ENCODE measurements around the gene CEP89. TPM values are rescaled to one million over a fixed set of nuclear protein-coding genes. Genes with fewer than 3 reads are reported as not detected.

Gene CEP89
- polyA plus RNA-seq, 1 donor (not counting 4 experiments of a cell fraction or from before 2014, with no cell fraction given), result 11.2 TPM

- Histone ChIP-seq H3K79me2 (ENCODE audit: control insufficient read depth, insufficient read depth, low read length) (no peaks in the 10 kb centered on the region), H3K27ac (ENCODE audit: control insufficient read depth, insufficient read depth, low read length) (no peak overlapping the region), H3K4me3 (ENCODE audit: control insufficient read depth in 2 of 3, extremely low read depth in 1 of 3, insufficient read depth in 2 of 3, low read depth in 1 of 3, low read length in 3 of 3) (no peak overlapping the region), H3K27me3 (ENCODE audit: control insufficient read depth, extremely low read depth, insufficient read depth, low read length) (no peaks in the 10 kb centered on the region), H3K9ac (ENCODE audit: control insufficient read depth, extremely low read depth, insufficient read depth, low read length) (no peak overlapping the region), H3K9me3 (ENCODE audit: control insufficient read depth, low read depth, low read length) (no peaks in the 10 kb centered on the region), H3K4me2 (ENCODE audit: control insufficient read depth, extremely low read depth, insufficient read depth, low read depth, low read length) (no peak overlapping the region), H2AFZ (ENCODE audit: control insufficient read depth, low read length) (no peak overlapping the region), H3K9me1 (ENCODE audit: control insufficient read depth, extremely low read depth, insufficient read depth, low read length) (no peaks in the 10 kb centered on the region), H3K36me3 (ENCODE audit: control insufficient read depth in 2 of 2, extremely low read depth in 1 of 2, insufficient read depth in 2 of 2, low read length in 2 of 2) (peaks cover 0 to 2% of the 10 kb centered on the region in 2 experiments), H3K4me1 (ENCODE audit: control insufficient read depth, extremely low read depth, insufficient read depth, low read length) (no peaks in the 10 kb centered on the region), H4K20me1 (ENCODE audit: control insufficient read depth, extremely low read depth, insufficient read depth, low read length) (no peaks in the 10 kb centered on the region)
- no peak for TF ChIP-seq EZH2 (IDR thresholded peaks at IDR 0.05; ENCODE audit: low read length)
- TF ChIP-seq CTCF (optimal IDR thresholded peaks at IDR 0.05 in 1 of 3, IDR thresholded peaks at IDR 0.05 in 1 of 3, conservative IDR thresholded peaks at IDR 0.05 in 1 of 3; ENCODE audit: extremely low read depth in 1 of 3, insufficient read depth in 2 of 3, low read length in 3 of 3), result no peak
- dilution Hi-C loops (cut with MboI; ENCODE audit: extremely low pct_ligation_motif_present, low sequenced_read_pairs), result loop anchor here (25.0 kb wide), 1 partner anchor 93 kb away; no protein-coding TSS in a partner anchor
- FAIRE-seq (no peak), DNase-seq (ENCODE audit: low read depth, low spot score) (no peak)
Observed at GRCh38 chr19:32880622-32881021, 91.1 kb downstream of the CEP89 start.

GRCh38 chr19:32879741-32880140, 92.0 kb downstream of the CEP89 start:
- peaks cover 0 to 2% of the 10 kb centered on the region in 2 experiments for H3K36me3 ChIP-seq (ENCODE audit: control insufficient read depth in 2 of 2, extremely low read depth in 1 of 2, insufficient read depth in 2 of 2, low read length in 2 of 2)
- H3K27ac ChIP-seq (ENCODE audit: control insufficient read depth, insufficient read depth, low read length), result no peak overlapping the region
- H3K9ac ChIP-seq (ENCODE audit: control insufficient read depth, extremely low read depth, insufficient read depth, low read length), result no peak overlapping the region
- H3K9me3 ChIP-seq (ENCODE audit: control insufficient read depth, low read depth, low read length), result no peaks in the 10 kb centered on the region
- dilution Hi-C loops (cut with MboI; ENCODE audit: extremely low pct_ligation_motif_present, low sequenced_read_pairs), result loop anchor here (25.0 kb wide), 1 partner anchor 92 kb away; no protein-coding TSS in a partner anchor
- H3K4me1 ChIP-seq (ENCODE audit: control insufficient read depth, extremely low read depth, insufficient read depth, low read length), result no peaks in the 10 kb centered on the region
- TF ChIP-seq CTCF (optimal IDR thresholded peaks at IDR 0.05 in 1 of 3, IDR thresholded peaks at IDR 0.05 in 1 of 3, conservative IDR thresholded peaks at IDR 0.05 in 1 of 3; ENCODE audit: extremely low read depth in 1 of 3, insufficient read depth in 2 of 3, low read length in 3 of 3) (no peak), EZH2 (IDR thresholded peaks at IDR 0.05; ENCODE audit: low read length) (no peak)
- FAIRE-seq (no peak), DNase-seq (ENCODE audit: low read depth, low spot score) (no peak)
- H4K20me1 ChIP-seq (ENCODE audit: control insufficient read depth, extremely low read depth, insufficient read depth, low read length), result no peaks in the 10 kb centered on the region
- no peak overlapping the region for H3K4me2 ChIP-seq (ENCODE audit: control insufficient read depth, extremely low read depth, insufficient read depth, low read depth, low read length)
- H2AFZ ChIP-seq (ENCODE audit: control insufficient read depth, low read length), result no peak overlapping the region
- H3K79me2 ChIP-seq (ENCODE audit: control insufficient read depth, insufficient read depth, low read length), result no peaks in the 10 kb centered on the region
- no peaks in the 10 kb centered on the region for H3K27me3 ChIP-seq (ENCODE audit: control insufficient read depth, extremely low read depth, insufficient read depth, low read length)
- no peaks in the 10 kb centered on the region for H3K9me1 ChIP-seq (ENCODE audit: control insufficient read depth, extremely low read depth, insufficient read depth, low read length)
- no peak overlapping the region for H3K4me3 ChIP-seq (ENCODE audit: control insufficient read depth in 2 of 3, extremely low read depth in 1 of 3, insufficient read depth in 2 of 3, low read depth in 1 of 3, low read length in 3 of 3)
